Hepatocyte (in vitro differentiated cells): ENCODE measurements around the gene PPM1B. TPM values are rescaled to one million over a fixed set of nuclear protein-coding genes. Genes with fewer than 3 reads are reported as not detected.

Source experiments
- DNase-seq: peaks from one replicate; pipeline ENCODE4 v3.0.0-alpha.2; 2016; ENCODE audit warnings: low spot score
- H2AFZ ChIP-seq: fragments of 200-600 bp; sonication (generic); 2 replicates; pipeline ENCODE4 v1.6.0; 2016; ENCODE audit warnings: antibody characterized with exemption, mild to moderate bottlenecking
- H3K27ac ChIP-seq: fragments of 200-600 bp; sonication (generic); 2 replicates; pipeline ENCODE4 v1.5.1; 2016; ENCODE audit warnings: mild to moderate bottlenecking
- H3K27me3 ChIP-seq: fragments of 200-600 bp; sonication (generic); 2 replicates; pipeline ENCODE4 v1.6.1; 2016
- H3K36me3 ChIP-seq: fragments of 200-600 bp; sonication (generic); replicated peaks from 2 replicates; pipeline ENCODE4 v1.5.1; 2016; ENCODE audit warnings: low read depth; ENCODE audit not compliant: insufficient read depth
- H3K4me1 ChIP-seq: fragments of 200-600 bp; sonication (generic); 2 replicates; pipeline ENCODE4 v1.5.1; 2016; ENCODE audit warnings: mild to moderate bottlenecking, moderate library complexity; ENCODE audit not compliant: insufficient read depth
- H3K4me2 ChIP-seq: fragments of 200-600 bp; sonication (generic); 2 replicates; pipeline ENCODE4 v1.6.0; 2016
- H3K4me3 ChIP-seq: fragments of 200-600 bp; sonication (generic); 2 replicates; pipeline ENCODE4 v1.5.1; 2016; ENCODE audit warnings: mild to moderate bottlenecking
- H3K79me2 ChIP-seq: fragments of 200-600 bp; sonication (generic); 2 replicates; pipeline ENCODE4 v1.6.0; 2017; ENCODE audit warnings: mild to moderate bottlenecking
- H3K9me2 ChIP-seq: fragments of 200-600 bp; sonication (generic); replicated peaks from 2 replicates; pipeline ENCODE4 v1.6.0; 2017; ENCODE audit warnings: mild to moderate bottlenecking; ENCODE audit not compliant: insufficient read depth
- H3K9me3 ChIP-seq: fragments of 200-600 bp; sonication (generic); 2 replicates; pipeline ENCODE4 v1.5.1; 2016; ENCODE audit warnings: low read depth, mild to moderate bottlenecking
- H4K20me1 ChIP-seq: fragments of 200-600 bp; sonication (generic); 2 replicates; pipeline ENCODE4 v1.6.0; 2016; ENCODE audit warnings: mild to moderate bottlenecking; ENCODE audit not compliant: insufficient read depth, poor library complexity, severe bottlenecking
- CTCF ChIP-seq: fragments of 200-600 bp; sonication (generic); IDR thresholded peaks from 2 replicates; pipeline ENCODE4 v1.5.1; 2016; ENCODE audit warnings: antibody characterized with exemption, mild to moderate bottlenecking; ENCODE audit not compliant: poor library complexity
- EZH2 ChIP-seq: fragments of 200-600 bp; sonication (generic); IDR thresholded peaks from 2 replicates; pipeline ENCODE4 v1.6.1; 2016; ENCODE audit warnings: antibody characterized with exemption, mild to moderate bottlenecking, borderline replicate concordance
- EZH2phosphoT487 ChIP-seq: fragments of 200-600 bp; sonication (generic); IDR thresholded peaks from one replicate; pipeline ENCODE4 v1.6.1; 2018; ENCODE audit warnings: antibody characterized with exemption, mild to moderate bottlenecking, low read depth, moderate library complexity; ENCODE audit not compliant: unreplicated experiment, severe bottlenecking
- WGBS: methylation state at CpG from one replicate; pipeline ENCODE4 v1.1.6; 2016; ENCODE audit warnings: low lambda C conversion rate; ENCODE audit errors: missing lambda C conversion rate; 5-methylcytosine and 5-hydroxymethylcytosine counted together
- polyA plus RNA-seq: library from polyadenylated mRNA; unstranded; fragments of >200 nt; fragmentation: Nextera tagmentation; extraction: Ambion mirVana; gene quantifications from 2 replicates; pipeline ENCODE4 v1.2.1, GENCODE V29; 2016
- total RNA-seq: library from RNA; depleted of rRNA; stranded (reverse); fragments of >200 nt; gene quantifications from 2 replicates; pipeline ENCODE4 v1.2.3, GENCODE V29; 2014

PPM1B gene
- total and polyA plus RNA-seq, 2 experiments from 2014 or later = 39.1 to 49.1 TPM

- Histone ChIP-seq H3K36me3 (no peaks in the 10 kb centered on the region), H3K4me2 (no peak overlapping the region), H3K9me3 (no peaks in the 10 kb centered on the region), H3K4me3 (no peak overlapping the region), H3K79me2 (no peaks in the 10 kb centered on the region), H3K9me2 (no peaks in the 10 kb centered on the region), H3K4me1 (no peaks in the 10 kb centered on the region), H3K27me3 (no peaks in the 10 kb centered on the region), H2AFZ (no peak overlapping the region), H4K20me1 (no peaks in the 10 kb centered on the region), H3K27ac (peak overlapping the region; percentile 27)
- 13% methylated on average over 2 of the region's 2 CpGs for whole genome bisulfite sequencing
- no peak for TF ChIP-seq CTCF
- TF ChIP-seq EZH2 = no peak
- TF ChIP-seq EZH2phosphoT487 = no peak
- peak; percentile 21 for DNase-seq
These were observed 64.9 kb downstream of the PPM1B start for GRCh38 chr2:44233450-44234128.

GRCh38 chr2:44237221-44237620, 68.5 kb downstream of the PPM1B start:
- Histone ChIP-seq H4K20me1 (no peaks in the 10 kb centered on the region), H3K36me3 (no peaks in the 10 kb centered on the region), H3K4me2 (no peak overlapping the region), H3K79me2 (no peaks in the 10 kb centered on the region), H3K4me1 (no peaks in the 10 kb centered on the region), H3K27me3 (no peaks in the 10 kb centered on the region), H2AFZ (no peak overlapping the region), H3K9me2 (no peaks in the 10 kb centered on the region), H3K4me3 (no peak overlapping the region), H3K9me3 (no peaks in the 10 kb centered on the region), H3K27ac (no peak overlapping the region)
- no peak for TF ChIP-seq CTCF
- TF ChIP-seq EZH2 = no peak
- no peak for TF ChIP-seq EZH2phosphoT487
- no peak for DNase-seq
- WGBS = 85% methylated on average over 2 of the region's 2 CpGs

DNA sequence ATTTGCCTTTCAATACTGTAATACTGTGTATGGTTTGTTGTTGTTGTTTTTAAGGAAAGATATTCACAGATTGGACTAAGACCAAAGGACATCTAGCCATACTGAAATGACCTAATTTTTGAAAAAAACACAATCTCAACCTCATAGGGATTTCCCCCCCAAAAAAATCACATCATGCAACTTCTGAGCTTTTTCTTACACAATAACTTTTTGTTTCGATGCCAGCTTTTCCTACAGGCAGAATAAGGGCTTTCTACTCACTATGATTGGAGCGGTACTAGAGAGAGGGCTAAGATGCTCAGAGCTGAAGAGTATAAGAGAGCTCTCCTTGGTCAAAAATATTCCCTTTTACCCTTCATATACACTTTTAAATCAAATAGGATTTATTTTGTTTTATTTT, 74.2 kb downstream of the PPM1B start:
- 92% methylated on average over 2 of the region's 2 CpGs for whole genome bisulfite sequencing

More for the DNA sequence above, 74.2 kb downstream of the PPM1B start:
- no peaks in the 10 kb centered on the region for H3K79me2 ChIP-seq
- H3K4me2 ChIP-seq = no peak overlapping the region
- no peaks in the 10 kb centered on the region for H3K36me3 ChIP-seq
- H3K27ac ChIP-seq = no peak overlapping the region
- H2AFZ ChIP-seq = no peak overlapping the region
- H3K9me3 ChIP-seq = no peaks in the 10 kb centered on the region
- DNase-seq = no peak
- peaks cover 23% of the 10 kb centered on the region for H3K4me1 ChIP-seq
- H3K4me3 ChIP-seq = no peak overlapping the region
- H3K27me3 ChIP-seq = no peaks in the 10 kb centered on the region
- H3K9me2 ChIP-seq = no peaks in the 10 kb centered on the region
- TF ChIP-seq EZH2 = no peak
- TF ChIP-seq EZH2phosphoT487 = no peak
- no peak for TF ChIP-seq CTCF
- no peaks in the 10 kb centered on the region for H4K20me1 ChIP-seq
